HG03280 (cell line): ENCODE measurements around the gene MC1R.

Experiments
- ATAC-seq: cut with Tn5 transposase; IDR thresholded peaks from one replicate; pipeline ENCODE4 v1.9.1; 2021; ENCODE audit warnings: mild to moderate bottlenecking, moderate library complexity; ENCODE audit not compliant: unreplicated experiment

Gene MC1R

DNA sequence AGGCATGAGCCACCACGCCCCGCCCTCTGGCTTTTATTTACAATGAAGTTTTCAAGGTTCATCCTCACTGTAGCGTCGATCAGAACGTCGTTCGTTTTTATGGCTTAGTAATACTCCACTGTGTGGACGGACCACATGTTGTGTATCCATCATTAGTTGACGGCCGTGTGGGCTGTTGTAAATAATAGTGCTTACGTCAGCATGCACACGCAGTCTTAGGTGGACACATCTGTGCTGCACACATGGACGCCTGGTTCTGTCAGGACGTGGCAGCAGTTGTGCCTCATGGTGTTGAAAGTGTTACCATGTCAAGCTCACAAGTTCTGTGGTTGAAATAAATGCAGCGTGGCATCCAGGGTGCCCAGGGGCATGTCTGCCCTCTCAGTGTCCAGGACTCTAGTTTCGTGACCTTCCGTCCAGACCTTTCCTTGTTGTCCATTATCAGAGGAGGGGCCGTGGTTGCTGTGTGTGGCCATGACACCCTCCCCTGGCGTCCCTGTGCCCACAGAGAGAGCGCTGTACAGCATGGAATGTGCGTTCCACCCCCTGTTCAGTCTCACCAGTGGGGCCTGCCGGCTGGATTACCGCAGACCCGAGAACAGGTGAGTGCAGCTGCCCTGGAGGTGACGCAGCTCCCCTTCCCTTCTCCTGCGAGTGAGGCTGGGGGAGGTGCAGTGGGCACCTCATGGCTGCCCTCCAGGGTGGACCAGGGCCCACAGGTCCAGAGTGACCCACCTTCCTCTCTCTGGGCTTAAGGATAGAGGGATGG, 23.0 kb upstream of the MC1R start:
- no peak for ATAC-seq

DNA sequence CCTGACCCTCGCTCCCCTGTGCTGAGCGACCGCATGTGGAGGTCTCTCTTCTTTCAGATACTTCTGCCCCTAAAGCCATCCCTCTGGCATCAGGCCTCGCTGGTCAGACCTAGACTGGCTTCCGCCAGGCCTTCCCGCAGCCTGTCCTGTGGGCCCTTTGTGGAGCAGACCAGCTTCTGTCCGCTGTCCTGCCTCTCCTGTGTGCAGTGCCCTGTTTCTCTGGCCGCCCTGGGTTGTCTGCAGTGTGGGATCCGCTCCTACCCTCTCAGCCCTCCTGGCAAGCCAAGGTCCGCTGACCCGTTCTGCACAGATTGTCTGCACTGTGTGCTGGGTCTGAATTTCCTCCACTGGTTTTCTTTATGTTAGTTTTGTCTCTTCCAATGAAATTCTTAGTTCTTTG, 21.5 kb upstream of the MC1R start:
- ATAC-seq: no peak

GRCh38 chr16:89898201-89898967, 20.3 kb upstream of the MC1R start:
- ATAC-seq: no peak

DNA sequence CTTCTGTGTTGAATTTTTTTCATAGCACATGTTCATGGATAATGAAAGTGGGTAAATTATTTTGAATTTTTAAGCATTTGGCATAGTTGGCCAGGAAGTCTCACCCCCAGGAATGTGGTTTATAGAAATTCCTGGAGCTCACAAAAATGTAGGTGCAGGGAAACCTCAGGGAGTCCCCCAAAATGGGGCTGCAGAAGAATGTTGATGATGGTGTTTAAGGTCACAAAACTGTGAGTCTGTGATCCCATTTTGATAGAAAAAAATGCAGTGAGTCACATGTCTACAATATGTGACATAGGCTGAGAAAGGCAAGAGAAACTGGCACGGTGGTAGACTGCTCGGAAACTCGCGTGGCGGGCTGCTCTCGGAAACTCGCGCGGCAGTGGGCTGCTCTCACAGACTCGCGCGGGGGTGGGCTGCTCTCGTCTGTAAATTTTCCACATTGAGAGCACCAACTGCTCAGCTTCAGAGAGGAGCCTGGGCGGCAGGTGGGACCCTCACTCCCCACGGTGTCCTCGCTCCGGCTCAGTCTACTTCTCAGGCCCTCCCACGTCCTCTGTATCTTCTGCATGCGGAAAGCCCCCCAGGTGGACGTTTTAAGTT, 18.7 kb upstream of the MC1R start:
- ATAC-seq: no peak

DNA sequence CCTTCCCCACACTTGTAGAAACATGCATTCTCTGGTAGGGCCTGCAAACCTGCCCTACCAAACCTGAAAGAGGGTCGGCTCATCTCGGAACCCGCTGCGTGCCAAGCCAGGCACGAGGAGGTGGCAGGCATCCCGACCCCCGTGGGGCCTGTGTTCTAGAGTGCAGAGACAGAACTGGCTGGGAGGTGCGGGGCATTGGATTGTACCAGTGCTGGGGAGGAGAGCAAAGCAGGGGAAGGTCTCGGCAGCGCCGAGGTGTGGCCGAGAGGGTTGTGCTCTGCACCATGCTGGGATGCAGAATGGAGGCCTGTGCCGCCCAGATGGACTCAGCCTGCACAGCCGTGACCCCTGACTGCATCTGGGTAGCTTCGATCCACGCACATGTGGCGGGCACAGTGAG, 17.8 kb upstream of the MC1R start:
- no peak for ATAC-seq

- no peak for ATAC-seq
These were observed 15.7 kb upstream of the MC1R start for GRCh38 chr16:89902980-89903379.

DNA sequence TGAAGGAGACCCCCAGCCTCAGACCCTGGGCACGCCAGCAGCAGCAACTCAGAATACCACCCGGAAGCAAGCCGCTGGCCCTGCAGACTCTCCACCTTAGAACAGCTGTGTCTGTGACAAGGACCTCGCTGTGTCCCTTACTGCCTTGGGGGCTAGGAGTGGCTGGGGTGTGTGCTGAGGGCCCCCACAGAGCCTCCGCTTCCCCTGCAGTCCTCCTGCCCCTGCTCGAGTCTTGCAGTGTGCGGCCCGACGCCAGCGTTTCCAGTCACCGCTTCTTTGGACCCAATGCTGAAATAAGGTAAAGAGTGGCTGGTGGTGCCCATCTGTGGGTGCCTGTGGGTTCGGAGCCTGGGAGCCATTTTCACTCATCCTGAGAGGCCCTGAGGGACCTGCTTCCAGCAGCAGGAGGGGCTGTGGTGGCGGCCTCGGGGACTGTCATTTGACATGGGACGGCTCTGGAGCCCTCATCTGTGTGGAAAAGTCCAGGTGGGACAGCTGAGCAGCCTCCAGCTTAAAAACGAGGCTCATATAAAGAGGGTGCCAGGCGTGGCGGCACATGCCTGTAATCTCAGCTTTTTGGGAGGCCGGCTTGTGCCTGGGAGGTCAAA, 14.7 kb upstream of the MC1R start:
- ATAC-seq: no peak

DNA sequence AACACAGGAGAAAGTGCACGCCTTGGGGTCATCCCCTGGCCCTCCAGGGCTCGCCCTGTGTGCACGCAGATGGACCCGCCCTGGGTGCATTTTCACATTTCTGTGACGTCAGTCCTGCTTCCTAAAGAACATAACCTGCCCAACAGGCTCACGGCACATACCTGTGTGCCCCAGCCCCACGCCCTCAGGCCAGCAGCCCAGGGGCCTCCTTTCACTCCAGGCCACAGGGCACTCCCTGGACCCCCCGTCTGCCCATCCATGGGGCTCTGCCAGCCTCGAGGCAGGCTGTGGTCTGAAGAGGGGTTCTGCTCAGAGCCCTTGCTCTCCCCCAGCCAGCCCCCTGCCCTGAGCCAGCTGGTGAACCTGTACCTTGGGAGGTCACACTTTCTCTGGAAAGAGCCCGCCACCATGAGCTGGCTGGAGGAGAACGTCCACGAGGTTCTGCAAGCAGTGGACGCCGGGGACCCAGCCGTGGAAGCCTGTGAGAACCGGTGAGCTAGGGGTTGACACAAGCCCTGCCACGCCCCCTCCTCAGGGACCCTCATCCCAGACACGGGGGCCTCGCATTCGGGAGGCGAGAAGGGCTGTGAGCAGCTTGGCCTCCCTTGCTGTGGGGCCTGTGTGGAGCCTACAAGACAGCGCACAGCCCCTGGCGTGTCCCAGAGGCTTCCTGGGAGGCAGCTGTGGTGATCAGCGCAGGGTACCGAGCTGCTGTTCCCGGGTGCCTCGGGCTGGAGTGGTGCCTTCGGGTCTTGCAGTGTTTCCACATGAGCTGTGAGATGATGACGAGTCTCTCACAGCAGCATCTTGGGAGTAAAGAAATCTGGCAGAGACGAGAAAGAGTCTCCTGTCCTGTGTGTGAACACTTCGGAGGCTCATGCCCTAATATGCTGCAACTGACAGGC, 13.8 kb upstream of the MC1R start:
- no peak for ATAC-seq

DNA sequence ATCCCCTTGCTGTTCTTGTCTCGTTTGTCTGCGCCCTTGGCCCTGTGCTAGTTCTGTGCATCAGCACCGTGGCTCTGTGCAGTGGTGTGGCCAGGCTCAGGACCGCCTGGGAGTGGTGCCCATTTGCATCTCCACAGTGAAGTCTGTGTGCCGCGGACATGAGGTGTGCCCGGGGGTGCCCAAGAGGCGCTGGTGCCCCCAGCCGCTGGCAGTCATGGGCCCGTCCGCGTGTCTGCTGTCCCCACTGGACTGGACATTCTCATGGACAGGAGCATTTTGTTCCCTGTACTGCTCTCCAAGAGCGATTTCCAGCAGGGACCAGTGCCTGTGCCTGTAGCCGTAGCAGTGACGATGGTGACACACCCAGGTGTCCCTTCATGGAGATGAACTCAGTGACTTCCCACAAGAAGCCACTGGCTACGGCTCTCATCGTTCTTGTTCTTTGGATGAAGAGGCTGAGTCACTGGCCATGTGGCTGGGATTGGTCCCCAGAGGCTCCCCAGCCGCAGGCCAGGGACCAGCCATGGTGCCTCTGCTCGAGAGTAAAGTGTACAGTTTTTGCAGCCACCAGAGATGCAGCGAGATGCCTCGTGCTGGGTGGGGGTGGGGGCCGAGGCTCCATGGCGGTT, 13.0 kb upstream of the MC1R start:
- no peak for ATAC-seq

DNA sequence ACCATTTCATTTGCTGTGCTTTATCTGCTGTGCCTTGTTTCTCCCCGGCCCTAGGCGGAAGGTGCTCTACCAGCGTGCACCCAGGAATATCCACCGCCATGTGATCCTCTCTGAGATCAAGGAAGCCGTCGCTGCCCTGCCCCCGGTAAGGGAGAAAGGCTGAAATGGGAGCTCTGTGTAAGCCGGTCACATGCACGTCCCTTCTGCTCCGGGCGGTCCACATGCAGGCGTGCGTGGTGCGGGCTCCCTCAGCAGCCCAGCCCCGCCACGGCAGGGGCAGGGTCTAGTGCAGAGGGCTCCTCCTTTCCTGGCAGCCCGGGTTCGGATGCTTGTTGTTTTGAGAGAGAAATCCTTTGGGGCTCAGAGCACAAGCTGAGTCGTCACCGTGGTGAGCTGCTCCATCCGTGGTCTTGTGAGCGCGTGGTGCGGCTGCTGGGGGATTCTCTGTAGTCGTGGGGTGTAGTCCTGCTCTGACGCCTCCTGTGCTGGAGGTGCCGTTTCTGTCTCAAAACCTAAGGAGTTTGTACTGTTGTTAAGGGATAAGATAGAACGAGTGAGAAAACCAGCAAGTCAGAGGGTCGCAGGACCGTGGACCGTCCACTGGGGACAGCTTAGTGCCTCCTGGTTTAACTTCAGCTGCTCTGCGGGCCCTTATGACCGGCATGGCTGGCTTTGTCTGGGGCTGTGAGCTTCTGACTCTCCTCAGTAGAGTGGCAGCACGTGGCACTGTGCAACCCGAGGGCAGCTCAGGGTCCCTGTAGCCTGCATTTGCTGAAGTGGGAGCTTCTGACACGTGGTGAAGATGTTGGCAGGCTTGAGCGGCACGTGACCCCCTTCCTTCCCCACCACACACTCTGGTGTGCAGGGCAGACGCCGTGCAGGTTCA, 12.3 kb upstream of the MC1R start:
- ATAC-seq: no peak

- no peak for ATAC-seq
These were observed 11.4 kb upstream of the MC1R start for GRCh38 chr16:89907055-89907814.

DNA sequence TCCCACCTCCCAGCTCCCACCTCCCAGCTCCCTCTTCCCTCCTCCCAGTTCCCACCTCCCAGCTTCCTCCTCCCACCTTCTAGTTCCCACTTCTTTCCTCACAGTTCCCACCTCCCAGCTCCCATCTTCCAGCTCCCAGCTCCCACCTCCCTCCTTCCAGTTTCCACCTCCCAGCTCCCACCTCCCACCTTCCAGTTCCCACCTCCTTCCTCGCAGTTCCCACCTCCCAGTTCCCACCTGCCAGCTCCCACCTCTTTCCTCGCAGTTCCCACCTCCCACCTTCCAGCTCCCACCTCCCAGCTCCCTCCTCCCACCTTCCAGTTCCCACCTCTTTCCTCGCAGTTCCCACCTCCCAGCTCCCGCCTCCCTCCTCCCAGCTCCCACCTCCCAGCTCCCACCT, 10.4 kb upstream of the MC1R start:
- no peak for ATAC-seq

DNA sequence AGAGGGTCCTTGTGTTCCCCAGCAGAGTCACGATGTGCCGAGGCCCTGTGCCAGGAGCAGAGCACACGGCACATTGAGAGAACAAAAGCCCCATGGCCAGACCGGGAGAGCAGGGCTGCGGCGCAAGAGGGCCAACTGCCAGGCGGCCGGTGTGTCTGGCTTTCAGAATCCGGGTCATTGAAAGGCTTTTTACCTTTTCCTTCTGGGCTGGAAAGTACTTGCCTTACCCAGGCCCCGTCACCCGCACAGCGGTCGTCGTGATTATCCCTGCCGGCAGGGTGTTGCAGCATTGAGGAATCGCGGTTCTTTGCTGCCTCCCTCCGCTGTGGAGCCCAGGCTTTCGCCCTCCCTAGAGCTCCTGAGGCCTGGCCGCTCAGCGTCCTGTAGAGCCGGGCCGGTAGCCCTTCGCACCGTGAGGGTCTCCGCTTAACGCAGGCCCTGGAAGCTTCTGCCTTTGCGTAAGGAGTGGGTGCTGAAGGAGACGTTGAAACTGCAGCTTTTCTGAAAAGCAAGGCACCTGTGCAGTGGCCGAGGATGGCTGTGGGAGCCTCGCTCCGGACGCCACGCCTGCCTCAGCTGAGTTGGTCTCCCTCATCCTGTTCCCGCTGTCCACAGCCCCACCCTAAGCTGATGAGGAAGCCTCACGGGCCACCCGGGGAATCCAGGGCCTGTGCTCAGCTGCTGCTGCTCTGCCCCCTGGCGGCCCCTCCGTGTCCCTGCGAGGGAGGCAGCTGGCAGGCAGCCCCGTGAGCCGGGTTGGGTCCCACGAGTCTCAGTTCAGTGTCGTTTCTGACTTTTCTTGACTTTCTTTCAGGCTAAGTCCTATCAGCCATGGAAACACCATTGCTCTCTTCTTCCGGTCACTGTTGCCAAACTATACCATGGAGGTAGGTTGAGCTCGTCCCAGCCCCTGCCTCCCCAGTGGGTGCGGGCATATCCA, 8.6 kb upstream of the MC1R start:
- no peak for ATAC-seq

DNA sequence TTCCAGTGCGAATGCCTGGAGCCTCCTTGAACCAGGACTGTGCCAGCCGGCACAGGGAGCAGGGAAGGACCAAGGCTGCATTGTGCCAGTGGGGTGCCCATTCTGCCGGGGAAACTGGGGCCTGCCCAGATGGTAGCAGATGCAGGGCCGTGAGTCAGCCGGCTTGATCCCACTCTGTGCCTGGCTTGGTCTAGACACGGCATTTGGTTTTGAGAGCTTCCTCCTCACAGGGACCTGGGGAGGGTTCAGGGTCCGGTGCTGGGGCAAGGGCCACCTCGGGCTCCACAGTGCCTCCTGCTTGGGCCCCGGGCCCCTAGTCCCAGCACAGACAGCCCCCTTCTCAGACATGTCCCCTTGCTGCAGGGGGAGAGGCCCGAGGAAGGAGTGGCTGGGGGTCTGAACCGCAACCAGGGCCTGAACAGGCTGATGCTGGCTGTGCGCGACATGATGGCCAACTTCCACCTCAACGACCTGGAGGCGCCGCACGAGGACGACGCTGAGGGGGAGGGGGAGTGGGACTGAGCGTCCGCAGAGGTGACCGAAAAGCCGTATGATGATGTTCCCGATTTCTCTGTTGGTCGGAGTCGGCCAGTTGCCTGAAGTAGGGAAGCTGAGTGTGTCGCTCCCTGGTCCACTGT, 7.8 kb upstream of the MC1R start:
- ATAC-seq: no peak

DNA sequence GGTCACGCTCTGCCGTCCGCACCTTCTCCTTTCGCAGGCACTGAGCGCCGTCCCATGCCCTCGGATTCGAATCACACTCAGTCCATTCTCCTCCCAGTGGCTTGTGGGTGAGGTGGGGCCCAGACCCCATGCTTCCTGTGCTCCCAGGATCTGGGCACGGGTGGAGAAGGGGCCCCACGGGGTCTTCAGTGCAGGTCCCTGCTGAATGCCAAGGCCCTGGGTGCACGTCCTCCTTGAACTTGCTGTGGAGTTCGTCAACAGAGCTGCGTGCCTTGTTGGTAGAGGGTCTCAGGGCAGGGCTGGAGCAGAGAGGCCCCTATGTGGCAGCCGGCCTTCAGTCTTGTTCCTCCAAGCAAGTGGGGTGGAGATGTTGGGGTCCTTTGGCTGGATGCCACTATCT, 7.3 kb upstream of the MC1R start:
- no peak for ATAC-seq

DNA sequence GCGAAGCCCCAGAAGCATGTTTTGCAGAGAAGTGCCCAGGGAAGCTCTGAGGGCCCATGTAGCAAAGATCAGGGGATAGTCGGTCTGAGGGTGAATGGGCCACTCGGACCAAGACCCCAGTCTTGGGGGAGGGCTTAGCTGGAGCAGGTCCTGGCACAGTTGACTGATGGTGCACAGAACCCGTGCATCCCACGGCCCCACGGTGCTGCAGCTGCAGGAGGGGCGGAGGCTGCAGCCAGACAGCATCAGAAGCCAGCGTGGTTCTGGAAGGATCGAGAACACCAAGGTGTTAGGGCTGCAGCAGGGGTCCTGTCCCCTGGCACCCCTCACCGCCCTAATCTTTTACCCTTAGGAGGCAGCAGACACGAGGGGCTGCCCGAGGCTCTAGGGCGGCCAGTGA, 6.5 kb upstream of the MC1R start:
- ATAC-seq: no peak

- ATAC-seq: no peak
These were observed 6.0 kb upstream of the MC1R start for GRCh38 chr16:89912627-89913026.
